ENCODE results near the gene KCNH6.

KCNH6 gene

GRCh38 chr17:63511331-63511730 lies 11.8 kb upstream of the KCNH6 start:
- no peak for DNase-seq (ENCODE audit: low read depth in 1 of 2, low spot score in 1 of 2)

GRCh38 chr17:63512388-63512787 lies 10.8 kb upstream of the KCNH6 start:
- no peak for DNase-seq (ENCODE audit: low read depth in 1 of 2, low spot score in 1 of 2)

GRCh38 chr17:63512896-63513644 lies 10.1 kb upstream of the KCNH6 start:
- DNase-seq (ENCODE audit: low read depth in 1 of 2, low spot score in 1 of 2), result no peak

- no peak for DNase-seq (ENCODE audit: low read depth in 1 of 2, low spot score in 1 of 2)
Observed at GRCh38 chr17:63514477-63514876, 8.7 kb upstream of the KCNH6 start.

- DNase-seq (ENCODE audit: low read depth in 1 of 2, low spot score in 1 of 2), result no peak
Observed at GRCh38 chr17:63514974-63515373, 8.2 kb upstream of the KCNH6 start.

GRCh38 chr17:63515426-63515825 lies 7.7 kb upstream of the KCNH6 start:
- no peak for DNase-seq (ENCODE audit: low read depth in 1 of 2, low spot score in 1 of 2)

GRCh38 chr17:63516910-63517824 lies 6.0 kb upstream of the KCNH6 start:
- DNase-seq (ENCODE audit: low read depth in 1 of 2, low spot score in 1 of 2), result no peak

GRCh38 chr17:63517825-63518534 lies 5.2 kb upstream of the KCNH6 start:
- no peak for DNase-seq (ENCODE audit: low read depth in 1 of 2, low spot score in 1 of 2)

- no peak for DNase-seq (ENCODE audit: low read depth in 1 of 2, low spot score in 1 of 2)
Observed at GRCh38 chr17:63519116-63519881, 3.9 kb upstream of the KCNH6 start.

GRCh38 chr17:63519972-63520882 lies 2.9 kb upstream of the KCNH6 start:
- no peak for DNase-seq (ENCODE audit: low read depth in 1 of 2, low spot score in 1 of 2)

GRCh38 chr17:63524051-63524450 lies 893 bp downstream of the KCNH6 start:
- DNase-seq (ENCODE audit: low read depth in 1 of 2, low spot score in 1 of 2), result no peak

- no peak for DNase-seq (ENCODE audit: low read depth in 1 of 2, low spot score in 1 of 2)
Observed at GRCh38 chr17:63525190-63525946, 2.2 kb downstream of the KCNH6 start.

GRCh38 chr17:63526861-63527260 lies 3.7 kb downstream of the KCNH6 start:
- DNase-seq (ENCODE audit: low read depth in 1 of 2, low spot score in 1 of 2), result no peak

GRCh38 chr17:63528183-63528582 lies 5.0 kb downstream of the KCNH6 start:
- no peak for DNase-seq (ENCODE audit: low read depth in 1 of 2, low spot score in 1 of 2)

- no peak for DNase-seq (ENCODE audit: low read depth in 1 of 2, low spot score in 1 of 2)
Observed at GRCh38 chr17:63529711-63530556, 6.8 kb downstream of the KCNH6 start.

GRCh38 chr17:63530557-63531021 lies 7.4 kb downstream of the KCNH6 start:
- DNase-seq (ENCODE audit: low read depth in 1 of 2, low spot score in 1 of 2), result no peak

- no peak for DNase-seq (ENCODE audit: low read depth in 1 of 2, low spot score in 1 of 2)
Observed at GRCh38 chr17:63531022-63531965, 8.1 kb downstream of the KCNH6 start.
